Right lobe of liver (tissue), 4 donors: ENCODE measurements around the gene SVOPL.

Source experiments
- CTCF ChIP-seq, 4 donors: fragments of 200-600 bp in 3 of 4; fragments of 450-650 bp in 1 of 4; IDR thresholded peaks; one replicate each; pipeline versions ENCODE4 v1.5.1 to v1.8.0; 2016 to 2022; ENCODE audit warnings: antibody characterized with exemption in 4 of 4, mild to moderate bottlenecking in 2 of 4
- POLR2A ChIP-seq: fragments of 450-650 bp; IDR thresholded peaks from one replicate; pipeline ENCODE4 v1.6.1; 2017; ENCODE audit warnings: antibody characterized with exemption, mild to moderate bottlenecking
- donor health status: DM: no; HTN: no; CAD: no.
- donor health status: DM: no; HTN: no; CAD: no.
- donor health status: DM: no; HTN: yes; CAD: no.

DNA sequence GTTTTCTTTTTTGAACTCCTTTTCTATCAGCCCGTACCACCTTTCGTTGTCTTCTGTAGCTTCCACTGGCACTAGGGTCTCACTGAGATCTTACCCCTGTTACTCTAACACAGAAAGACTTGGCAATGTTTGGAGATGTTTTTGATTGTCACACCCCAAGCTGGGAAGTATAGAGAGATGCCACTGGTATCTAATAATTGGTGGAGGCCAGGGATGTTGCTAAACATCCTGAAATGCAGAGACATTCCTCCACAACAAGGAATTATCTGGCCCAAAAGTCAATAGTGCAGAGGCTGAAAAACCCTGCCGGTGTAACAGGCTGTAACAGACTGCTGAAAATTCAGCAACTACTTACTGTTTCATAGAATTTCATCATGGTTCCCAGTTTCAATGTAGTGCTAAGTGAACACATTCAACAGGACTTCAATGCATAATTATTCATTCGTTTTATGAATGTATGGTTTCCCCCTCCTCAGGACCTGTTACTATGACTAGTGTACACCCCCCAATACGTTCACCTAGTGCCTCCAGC, 125.2 kb downstream of the SVOPL start:
- no peak for TF ChIP-seq CTCF (IDR thresholded peaks at IDR 0.05)
- TF ChIP-seq POLR2A = no peak
